Omental fat pad (tissue), 4 donors: ENCODE measurements around the gene TMEM258. TPM values are rescaled to one million over a fixed set of nuclear protein-coding genes. Genes with fewer than 3 reads are reported as not detected.

Experiments used
- ATAC-seq: fragments of 150-250 bp; one replicate; pipeline ENCODE4 v1.9.1; 2016; ENCODE audit warnings: mild to moderate bottlenecking, moderate library complexity; ENCODE audit not compliant: low FRiP score
- DNase-seq: peaks from one replicate; pipeline ENCODE4 v3.0.0-alpha.2; 2019; ENCODE audit warnings: low spot score
- total RNA-seq, 4 donors: library from RNA; depleted of rRNA; stranded (reverse); fragments of >200 nt; gene quantifications; one replicate each; pipeline ENCODE4 v1.1.0, GENCODE V29; 2016
- TF ChIP-seq, protein P1 (sequence below), 3 donors: fragments of 450-650 bp; IDR thresholded peaks; one replicate each; pipeline ENCODE4 v1.5.1; 2016 to 2017; ENCODE audit warnings: antibody characterized with exemption in 3 of 3, mild to moderate bottlenecking in 3 of 3, moderate library complexity in 2 of 3

The TMEM258 gene
- total RNA-seq, 4 donors from 2014 or later = 27.9 to 52.6 (median 43.4) TPM

- TF ChIP-seq, protein P1, sequence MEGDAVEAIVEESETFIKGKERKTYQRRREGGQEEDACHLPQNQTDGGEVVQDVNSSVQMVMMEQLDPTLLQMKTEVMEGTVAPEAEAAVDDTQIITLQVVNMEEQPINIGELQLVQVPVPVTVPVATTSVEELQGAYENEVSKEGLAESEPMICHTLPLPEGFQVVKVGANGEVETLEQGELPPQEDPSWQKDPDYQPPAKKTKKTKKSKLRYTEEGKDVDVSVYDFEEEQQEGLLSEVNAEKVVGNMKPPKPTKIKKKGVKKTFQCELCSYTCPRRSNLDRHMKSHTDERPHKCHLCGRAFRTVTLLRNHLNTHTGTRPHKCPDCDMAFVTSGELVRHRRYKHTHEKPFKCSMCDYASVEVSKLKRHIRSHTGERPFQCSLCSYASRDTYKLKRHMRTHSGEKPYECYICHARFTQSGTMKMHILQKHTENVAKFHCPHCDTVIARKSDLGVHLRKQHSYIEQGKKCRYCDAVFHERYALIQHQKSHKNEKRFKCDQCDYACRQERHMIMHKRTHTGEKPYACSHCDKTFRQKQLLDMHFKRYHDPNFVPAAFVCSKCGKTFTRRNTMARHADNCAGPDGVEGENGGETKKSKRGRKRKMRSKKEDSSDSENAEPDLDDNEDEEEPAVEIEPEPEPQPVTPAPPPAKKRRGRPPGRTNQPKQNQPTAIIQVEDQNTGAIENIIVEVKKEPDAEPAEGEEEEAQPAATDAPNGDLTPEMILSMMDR (IDR thresholded peaks at IDR 0.05) = no peak
- no peak for ATAC-seq
- DNase-seq = no peak
These were observed 11.7 kb upstream of the TMEM258 start for GRCh38 chr11:61803889-61804647.

DNA sequence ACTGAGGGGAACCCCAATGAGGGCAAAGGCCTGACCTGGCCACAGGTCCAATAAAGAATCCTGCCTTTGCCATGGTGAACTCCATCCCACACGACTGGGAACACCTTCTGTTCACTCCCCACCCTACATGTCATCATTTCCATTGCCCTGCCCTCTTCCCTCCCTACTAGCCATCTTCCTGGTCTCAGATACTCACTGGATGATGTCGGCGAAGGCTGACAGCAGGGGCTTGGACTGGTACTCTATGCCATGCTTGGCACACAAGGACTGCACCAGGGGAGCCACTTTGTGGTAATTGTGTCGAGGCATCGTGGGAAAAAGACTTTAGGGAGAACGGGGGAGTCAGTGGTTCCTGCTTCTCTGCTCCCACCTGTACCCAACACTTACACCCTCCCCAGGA lies 10.2 kb upstream of the TMEM258 start:
- ATAC-seq = no peak
- no peak for DNase-seq
- TF ChIP-seq, protein P1 (IDR thresholded peaks at IDR 0.05) = no peak

DNA sequence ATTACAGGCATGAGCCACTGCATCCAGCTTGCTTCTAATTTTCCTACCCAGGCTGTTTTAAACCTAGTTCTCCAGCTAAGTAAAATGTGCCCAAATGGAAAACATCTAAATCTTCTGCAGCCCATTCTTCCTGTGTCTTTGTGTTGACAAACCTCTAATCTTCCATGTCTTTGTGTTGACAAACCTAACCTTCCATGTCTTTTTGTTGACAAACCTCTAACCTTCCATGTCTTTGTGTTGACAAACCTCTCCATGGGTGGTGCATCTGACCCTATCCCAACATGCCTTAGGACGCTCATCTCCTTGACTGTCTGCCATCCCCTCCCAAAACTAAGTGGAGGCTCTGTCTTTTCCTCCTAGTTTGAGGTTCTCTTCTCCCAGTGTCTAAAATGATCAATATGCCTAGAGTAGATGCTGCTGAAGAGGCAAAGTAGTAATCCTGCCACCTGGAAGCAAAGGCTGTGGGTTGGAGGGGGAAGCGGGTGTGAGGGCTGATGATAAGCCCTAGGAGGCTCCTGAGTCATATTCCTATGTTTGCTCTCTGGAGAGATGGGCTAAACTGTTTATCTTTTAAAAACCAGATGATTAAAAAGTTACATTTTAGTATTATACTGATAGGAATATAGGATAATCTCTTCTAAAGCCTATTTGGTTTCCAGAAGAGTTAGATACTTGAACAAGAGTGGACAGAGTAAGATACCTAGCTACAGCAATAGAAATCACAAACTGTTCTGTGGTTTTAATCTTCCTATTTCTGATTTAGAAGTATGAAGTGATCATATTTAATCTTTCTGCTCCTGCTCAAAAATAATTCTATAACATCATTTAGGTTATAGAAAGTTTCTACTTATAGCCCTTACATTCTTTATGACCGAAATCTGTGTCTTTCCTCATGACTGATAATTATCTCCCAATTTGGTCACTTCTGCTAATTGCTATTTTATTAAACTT lies 8.2 kb upstream of the TMEM258 start:
- TF ChIP-seq, protein P1 (IDR thresholded peaks at IDR 0.05) = no peak
- DNase-seq (no peak), ATAC-seq (no peak)

GRCh38 chr11:61799665-61800284 lies 7.4 kb upstream of the TMEM258 start:
- DNase-seq (no peak), ATAC-seq (no peak)

GRCh38 chr11:61797263-61797944 lies 5.0 kb upstream of the TMEM258 start:
- TF ChIP-seq, protein P1 (IDR thresholded peaks at IDR 0.05) = peak in 1 of 3 donors; percentile 49
- ATAC-seq = peak; percentile 42
- peak; percentile 66 for DNase-seq

More at GRCh38 chr11:61799665-61800284, 7.4 kb upstream of the TMEM258 start:
- TF ChIP-seq, protein P1 (IDR thresholded peaks at IDR 0.05) = no peak

GRCh38 chr11:61795876-61796526 lies 3.6 kb upstream of the TMEM258 start:
- TF ChIP-seq, protein P1 (IDR thresholded peaks at IDR 0.05) = no peak
- no peak for ATAC-seq
- DNase-seq = no peak
